ENCODE data around the gene IRS1. TPM values are rescaled to one million over a fixed set of nuclear protein-coding genes. Genes with fewer than 3 reads are reported as not detected.
A peak's percentile ranks its signal among the peaks of the same experiment; 100 is the strongest.
"Not testable (repeated sequence)": the region's sequence is repeated elsewhere in the genome, so short reads cannot be mapped to it uniquely, and the experiment has no call there.

Gene IRS1
- polyA plus RNA-seq, 2 of the 4 experiments (the other 2 are of a cell fraction) = 10.4 to 13.9 TPM

DNA sequence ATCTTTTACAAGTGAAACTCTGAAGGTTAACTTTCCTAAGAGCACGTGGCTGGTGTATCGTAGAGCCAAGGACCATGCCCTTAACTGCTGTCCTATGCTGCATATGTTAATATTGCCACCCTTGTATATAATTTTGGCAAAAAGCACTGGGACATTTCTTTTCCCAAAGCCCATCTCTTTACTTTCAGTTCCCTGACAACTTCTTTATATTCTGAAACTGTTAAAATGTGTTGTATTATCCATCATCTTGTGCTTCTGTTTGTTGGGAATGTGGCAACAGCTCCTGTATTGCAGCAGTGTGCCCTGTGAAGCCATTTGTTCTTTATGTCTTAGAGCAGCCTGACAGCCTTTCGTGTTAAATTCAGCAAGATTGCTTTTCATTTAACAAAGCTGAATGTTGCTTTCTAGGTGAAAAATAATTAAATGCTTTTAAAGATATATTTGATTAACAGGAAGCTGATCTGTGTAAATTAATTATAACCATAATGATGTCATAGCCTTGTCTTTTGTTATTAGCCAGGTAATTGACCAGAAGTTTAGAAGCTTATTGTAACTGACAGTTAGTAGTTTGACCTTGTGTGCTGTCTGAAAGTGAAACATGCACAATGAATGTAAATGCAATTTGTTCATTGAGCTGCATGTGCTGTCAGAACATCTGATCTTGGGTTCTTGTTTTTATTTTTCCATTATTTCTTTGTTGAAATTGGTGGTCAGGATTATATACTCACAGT is 45.9 kb upstream of the IRS1 start:
- CTCF ChIA-PET = interaction anchor here (1.3 kb wide), 1 partner anchor 24 kb away, joined by 3 read pairs; no protein-coding TSS in a partner anchor
- TF ChIP-seq EP300 (IDR thresholded peaks at IDR 0.05) (no peak), NPAS2 (CRISPR knock-in tag; IDR thresholded peaks at IDR 0.05; ENCODE audit: borderline replicate concordance) (no peak), CEBPB (IDR thresholded peaks at IDR 0.05) (no peak)
- TF ChIP-seq, protein P1, sequence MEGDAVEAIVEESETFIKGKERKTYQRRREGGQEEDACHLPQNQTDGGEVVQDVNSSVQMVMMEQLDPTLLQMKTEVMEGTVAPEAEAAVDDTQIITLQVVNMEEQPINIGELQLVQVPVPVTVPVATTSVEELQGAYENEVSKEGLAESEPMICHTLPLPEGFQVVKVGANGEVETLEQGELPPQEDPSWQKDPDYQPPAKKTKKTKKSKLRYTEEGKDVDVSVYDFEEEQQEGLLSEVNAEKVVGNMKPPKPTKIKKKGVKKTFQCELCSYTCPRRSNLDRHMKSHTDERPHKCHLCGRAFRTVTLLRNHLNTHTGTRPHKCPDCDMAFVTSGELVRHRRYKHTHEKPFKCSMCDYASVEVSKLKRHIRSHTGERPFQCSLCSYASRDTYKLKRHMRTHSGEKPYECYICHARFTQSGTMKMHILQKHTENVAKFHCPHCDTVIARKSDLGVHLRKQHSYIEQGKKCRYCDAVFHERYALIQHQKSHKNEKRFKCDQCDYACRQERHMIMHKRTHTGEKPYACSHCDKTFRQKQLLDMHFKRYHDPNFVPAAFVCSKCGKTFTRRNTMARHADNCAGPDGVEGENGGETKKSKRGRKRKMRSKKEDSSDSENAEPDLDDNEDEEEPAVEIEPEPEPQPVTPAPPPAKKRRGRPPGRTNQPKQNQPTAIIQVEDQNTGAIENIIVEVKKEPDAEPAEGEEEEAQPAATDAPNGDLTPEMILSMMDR (IDR thresholded peaks at IDR 0.05) = no peak
- DNase-seq (ENCODE audit: low read depth in 1 of 2, low spot score in 1 of 2) (no peak), ATAC-seq (no peak), FAIRE-seq (no peak)
- Histone ChIP-seq H3K4me1 (no peaks in the 10 kb centered on the region), H3K4me2 (no peak overlapping the region), H3K4me3 (no peak overlapping the region), H3K27ac (no peak overlapping the region), H3K9me3 (peaks cover 2% of the 10 kb centered on the region; the same call in 1 of the 3 replicates)
- WGBS (ENCODE audit: missing lambda C conversion rate) = 95% methylated on average over 3 of the region's 3 CpGs
- POLR2A ChIA-PET = no interaction called here

DNA sequence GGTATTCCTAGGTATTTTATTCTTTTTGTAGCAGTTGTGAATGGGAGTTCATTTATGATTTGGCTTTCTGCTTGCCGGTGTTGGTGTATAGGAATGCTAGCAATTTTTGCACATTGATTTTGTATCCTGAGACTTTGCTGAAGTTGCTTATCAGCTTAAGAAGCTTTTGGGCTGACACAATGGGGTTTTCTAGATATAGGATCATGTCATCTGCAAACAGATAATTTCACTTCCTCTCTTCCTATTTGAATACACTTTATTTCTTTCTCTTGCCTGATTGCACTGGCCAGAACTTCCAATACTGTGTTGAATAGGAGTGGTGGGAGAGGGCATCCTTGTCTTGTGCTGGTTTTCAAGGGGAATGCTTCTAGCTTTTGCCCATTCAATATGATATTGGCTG is 43.4 kb upstream of the IRS1 start:
- POLR2A ChIA-PET; H3K4me3 ChIP-seq; DNase-seq (ENCODE audit: low read depth in 1 of 2, low spot score in 1 of 2); H3K9me3 ChIP-seq; H3K27ac ChIP-seq; H3K4me2 ChIP-seq; ATAC-seq; FAIRE-seq: not testable (repeated sequence)
- CTCF ChIA-PET = interaction anchor here (1.5 kb wide), 1 partner anchor 10 kb away, joined by 3 read pairs; no protein-coding TSS in a partner anchor
- 94% methylated on average over 1 of the region's 1 CpG for WGBS (ENCODE audit: missing lambda C conversion rate)
- H3K4me1 ChIP-seq = peaks cover 18% of the 10 kb centered on the region

DNA sequence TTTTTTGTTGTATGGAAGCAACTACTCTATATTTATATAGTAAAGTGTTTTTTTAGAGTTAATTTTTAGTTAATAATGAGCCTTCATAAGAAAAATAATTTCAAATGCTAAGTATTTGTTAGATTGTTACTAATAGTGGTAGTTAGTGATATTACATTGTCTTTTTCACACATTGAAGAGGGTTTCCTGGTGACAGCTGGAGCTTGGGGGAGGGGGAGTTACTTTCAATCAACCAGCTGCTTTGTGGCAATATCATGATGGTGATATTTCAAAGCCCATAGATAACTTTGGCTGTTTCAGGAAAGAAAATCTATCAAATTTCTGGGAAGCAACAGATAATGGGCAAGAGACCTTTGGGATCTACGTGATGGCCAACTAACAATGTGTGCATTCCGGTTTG is 40.3 kb upstream of the IRS1 start:
- H3K4me1 ChIP-seq = peaks cover 31% of the 10 kb centered on the region
- H3K4me2 ChIP-seq = no peak overlapping the region
- no peak for DNase-seq (ENCODE audit: low read depth in 1 of 2, low spot score in 1 of 2)
- no peak for FAIRE-seq
- ATAC-seq = no peak
- ChIA-PET CTCF (interaction anchor here (0.6 to 1.0 kb wide), 2 partner anchors 38 to 46 kb away, joined by 3 to 4 read pairs; no protein-coding TSS in a partner anchor), POLR2A (no interaction called here)
- no peak for TF ChIP-seq HOXB5 (CRISPR knock-in tag; IDR thresholded peaks at IDR 0.05)
- TF ChIP-seq JUN (IDR thresholded peaks at IDR 0.05) = no peak
- TF ChIP-seq ZFP36 (IDR thresholded peaks at IDR 0.05; ENCODE audit: borderline replicate concordance, partially characterized antibody) = no peak
- no peak for TF ChIP-seq EP300 (IDR thresholded peaks at IDR 0.05)
- no peak for TF ChIP-seq HDAC2 (IDR thresholded peaks at IDR 0.05)
- no peak for TF ChIP-seq HEYL (CRISPR knock-in tag; IDR thresholded peaks at IDR 0.05)
- no peak for TF ChIP-seq JUNB (IDR thresholded peaks at IDR 0.05)
- TF ChIP-seq RARB (CRISPR knock-in tag; IDR thresholded peaks at IDR 0.05) = no peak
- no peak for TF ChIP-seq KDM5A (IDR thresholded peaks at IDR 0.05)
- no peak for TF ChIP-seq ZC3H11A (IDR thresholded peaks at IDR 0.05)
- no peak for TF ChIP-seq RAD21 (conservative IDR thresholded peaks at IDR 0.05 in 1 of 2, IDR thresholded peaks at IDR 0.05 in 1 of 2)
- no peak for TF ChIP-seq BHLHE40 (IDR thresholded peaks at IDR 0.05; ENCODE audit: low read depth, low read length)
- no peak for TF ChIP-seq NPAS2 (CRISPR knock-in tag; IDR thresholded peaks at IDR 0.05; ENCODE audit: borderline replicate concordance)
- no peak for TF ChIP-seq KDM1A (IDR thresholded peaks at IDR 0.05; ENCODE audit: low read depth)
- no peak for TF ChIP-seq ESRRA (IDR thresholded peaks at IDR 0.05; ENCODE audit: borderline replicate concordance, low read length)
- no peak for TF ChIP-seq ZNF302 (CRISPR knock-in tag; IDR thresholded peaks at IDR 0.05)
- H3K9me3 ChIP-seq = peaks cover 2% of the 10 kb centered on the region; the same call in 1 of the 3 replicates
- no peak overlapping the region for H3K4me3 ChIP-seq
- H3K27ac ChIP-seq = no peak overlapping the region
- WGBS (ENCODE audit: missing lambda C conversion rate) = 100% methylated on average over 2 of the region's 2 CpGs

DNA sequence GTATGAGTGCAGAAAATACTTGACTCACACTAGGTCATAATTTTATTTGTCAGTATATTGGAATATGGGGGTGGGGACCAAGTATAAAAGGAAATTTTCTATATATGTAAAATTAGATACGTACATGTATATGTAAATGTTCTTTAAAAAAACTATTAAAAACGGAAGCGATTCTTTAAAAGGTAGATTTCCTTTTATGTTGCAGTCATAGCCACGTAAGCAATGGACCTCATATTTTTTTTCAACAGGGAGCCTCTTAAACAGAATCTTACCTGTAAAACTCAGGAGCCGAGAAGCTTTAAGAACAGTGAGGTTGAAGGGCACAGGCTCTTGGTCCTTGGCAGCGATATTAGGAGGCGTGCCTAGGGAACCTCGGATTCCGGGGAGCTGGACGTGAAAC is 39.5 kb upstream of the IRS1 start:
- no peak for DNase-seq (ENCODE audit: low read depth in 1 of 2, low spot score in 1 of 2)
- WGBS (ENCODE audit: missing lambda C conversion rate) = 95% methylated on average over 10 of the region's 10 CpGs
- ChIA-PET POLR2A (interaction anchor here (1.0 kb wide), 1 partner anchor 14 kb away, joined by 3 read pairs; no protein-coding TSS in a partner anchor), CTCF (interaction anchor here (1.0 kb wide), 1 partner anchor 37 kb away, joined by 4 read pairs; no protein-coding TSS in a partner anchor)
- H3K4me2 ChIP-seq = peak overlapping the region; percentile 99
- no peak for ATAC-seq
- H3K4me1 ChIP-seq = peaks cover 33% of the 10 kb centered on the region
- no peak overlapping the region for H3K4me3 ChIP-seq
- H3K9me3 ChIP-seq = peaks cover 2% of the 10 kb centered on the region; the same call in 1 of the 3 replicates
- FAIRE-seq = no peak
- TF ChIP-seq CEBPB (IDR thresholded peaks at IDR 0.05) (no peak), EHMT2 (IDR thresholded peaks at IDR 0.05; ENCODE audit: low read depth) (no peak), BHLHE40 (IDR thresholded peaks at IDR 0.05; ENCODE audit: low read depth, low read length) (no peak), POLR2AphosphoS2 (conservative IDR thresholded peaks at IDR 0.05; ENCODE audit: low read length) (no peak), HDAC2 (IDR thresholded peaks at IDR 0.05) (no peak), FOXS1 (CRISPR knock-in tag; IDR thresholded peaks at IDR 0.05) (no peak), ESRRA (IDR thresholded peaks at IDR 0.05; ENCODE audit: borderline replicate concordance, low read length) (no peak), GATA3 (IDR thresholded peaks at IDR 0.05; ENCODE audit: borderline replicate concordance) (no peak), MAZ (IDR thresholded peaks at IDR 0.05; ENCODE audit: borderline replicate concordance, low read depth, low read length) (no peak), RFX5 (IDR thresholded peaks at IDR 0.05) (no peak)
- TF ChIP-seq, protein P2, sequence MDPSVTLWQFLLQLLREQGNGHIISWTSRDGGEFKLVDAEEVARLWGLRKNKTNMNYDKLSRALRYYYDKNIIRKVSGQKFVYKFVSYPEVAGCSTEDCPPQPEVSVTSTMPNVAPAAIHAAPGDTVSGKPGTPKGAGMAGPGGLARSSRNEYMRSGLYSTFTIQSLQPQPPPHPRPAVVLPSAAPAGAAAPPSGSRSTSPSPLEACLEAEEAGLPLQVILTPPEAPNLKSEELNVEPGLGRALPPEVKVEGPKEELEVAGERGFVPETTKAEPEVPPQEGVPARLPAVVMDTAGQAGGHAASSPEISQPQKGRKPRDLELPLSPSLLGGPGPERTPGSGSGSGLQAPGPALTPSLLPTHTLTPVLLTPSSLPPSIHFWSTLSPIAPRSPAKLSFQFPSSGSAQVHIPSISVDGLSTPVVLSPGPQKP (IDR thresholded peaks at IDR 0.05; ENCODE audit: low read depth, low read length) = no peak
- TF ChIP-seq, protein P3, sequence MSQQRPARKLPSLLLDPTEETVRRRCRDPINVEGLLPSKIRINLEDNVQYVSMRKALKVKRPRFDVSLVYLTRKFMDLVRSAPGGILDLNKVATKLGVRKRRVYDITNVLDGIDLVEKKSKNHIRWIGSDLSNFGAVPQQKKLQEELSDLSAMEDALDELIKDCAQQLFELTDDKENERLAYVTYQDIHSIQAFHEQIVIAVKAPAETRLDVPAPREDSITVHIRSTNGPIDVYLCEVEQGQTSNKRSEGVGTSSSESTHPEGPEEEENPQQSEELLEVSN (IDR thresholded peaks at IDR 0.05; ENCODE audit: borderline replicate concordance, low read depth) = no peak
- H3K27ac ChIP-seq = no peak overlapping the region
